Globus pallidus (tissue), 1 donor: ENCODE data around the gene HCAR3.
"Not testable (repeated sequence)": the region's sequence is repeated elsewhere in the genome, so short reads cannot be mapped to it uniquely, and the experiment has no call there.

Source experiments
- DNase-seq: peaks from one replicate; pipeline ENCODE4 v3.0.0-alpha.2; 2015; ENCODE audit warnings: low spot score

Gene HCAR3

GRCh38 chr12:122716658-122717057, at the start of gene HCAR3:
Gene HCAR3, minus strand, starts transcription at chr12:122716811. Its CDS starts 74 bp downstream, at chr12:122716737.
- DNase-seq: not testable (repeated sequence)

DNA sequence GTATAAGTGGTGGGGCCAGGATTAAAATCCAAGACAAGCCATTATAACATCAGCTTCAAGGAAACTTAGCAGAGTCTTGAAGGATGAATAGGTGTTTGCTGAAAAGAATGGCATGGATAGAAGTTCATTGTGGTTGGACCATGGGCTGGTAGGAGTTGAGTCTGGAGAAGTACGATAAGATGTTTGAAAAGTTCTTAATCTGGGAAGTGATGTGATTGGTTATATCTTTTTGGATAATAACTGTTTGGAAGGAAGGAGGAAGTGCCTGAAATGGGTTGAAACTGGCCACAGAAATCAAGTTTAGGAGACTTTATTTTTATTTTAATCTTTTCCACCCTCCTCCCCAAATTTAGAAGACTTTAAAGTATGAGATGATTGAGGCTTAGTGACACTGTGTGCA, 41.0 kb upstream of the HCAR3 start:
- no peak for DNase-seq

DNA sequence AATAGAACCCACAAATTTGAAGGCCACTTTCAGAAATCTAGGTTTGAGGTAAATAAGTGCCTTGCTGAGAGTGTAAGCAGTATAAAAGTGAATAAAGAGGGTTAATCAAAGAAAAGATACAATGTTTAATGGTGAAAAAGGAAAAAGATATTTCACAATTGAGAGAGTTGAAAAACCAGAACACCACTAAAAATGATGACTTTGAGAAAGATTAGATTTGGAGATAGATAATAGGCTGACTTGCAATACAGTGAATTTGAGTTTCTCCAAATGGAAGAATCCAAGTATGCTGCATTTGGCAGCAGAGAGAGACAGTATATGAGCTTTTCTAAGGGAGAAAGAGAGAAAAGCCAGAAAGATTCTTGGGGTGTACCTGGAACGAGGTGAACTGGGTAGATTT, 38.2 kb upstream of the HCAR3 start:
- no peak for DNase-seq

DNA sequence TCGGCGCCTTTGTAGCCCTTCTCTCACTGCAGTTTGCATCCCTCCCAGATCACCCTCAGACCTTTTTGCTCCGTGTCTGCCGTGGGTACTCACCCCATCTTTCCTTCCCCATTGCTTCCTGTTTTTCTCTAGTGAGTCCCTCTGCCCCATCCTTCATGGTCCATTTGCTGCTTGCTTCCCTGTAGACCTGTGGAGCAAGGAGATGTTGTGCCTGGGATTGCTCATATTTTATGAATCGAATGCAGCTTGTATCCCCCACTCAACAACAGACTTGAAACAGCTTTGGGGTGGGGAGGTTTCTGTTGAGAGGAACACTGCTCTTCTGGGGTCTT, 36.7 kb upstream of the HCAR3 start:
- no peak for DNase-seq

GRCh38 chr12:122752464-122753318, 36.1 kb upstream of the HCAR3 start, which contains the start of gene DENR:
Gene DENR, plus strand, starts transcription at chr12:122752824. Its CDS starts 878 bp downstream, at chr12:122753702.
- peak; percentile 93 for DNase-seq

DNA sequence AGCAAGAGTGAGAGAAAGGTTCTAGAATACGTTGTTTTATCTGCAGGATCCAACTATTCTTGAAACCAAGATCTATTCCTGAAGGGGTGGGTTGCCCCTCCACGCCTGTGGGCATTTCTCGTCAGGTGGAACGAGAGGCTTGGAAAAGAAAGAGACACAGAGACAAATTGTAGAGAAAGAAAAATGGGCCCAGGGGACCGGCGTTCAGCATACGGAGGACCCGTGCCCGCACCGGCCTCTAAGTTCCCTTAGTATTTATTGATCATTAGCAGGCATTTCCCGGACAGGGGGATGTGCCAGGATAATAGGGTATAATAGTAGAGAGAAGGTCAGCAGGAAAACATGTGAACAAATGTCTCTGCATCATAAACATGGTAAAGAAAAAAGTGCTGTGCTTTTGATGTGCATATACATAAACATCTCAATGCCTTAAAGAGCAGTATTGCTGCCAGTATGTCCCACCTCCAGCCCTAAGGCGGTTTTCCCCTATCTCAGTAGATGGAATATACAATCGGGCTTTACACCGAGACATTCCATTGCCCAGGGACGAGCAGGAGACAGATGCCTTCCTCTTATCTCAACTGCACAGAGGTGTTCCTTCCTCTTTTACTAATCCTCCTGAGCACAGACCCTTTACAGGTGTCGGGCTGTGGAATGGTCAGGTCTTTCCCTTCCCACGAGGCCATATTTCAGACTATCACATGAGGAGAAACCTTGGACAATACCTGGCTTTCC, 34.3 kb upstream of the HCAR3 start:
- DNase-seq: not testable (repeated sequence)

DNA sequence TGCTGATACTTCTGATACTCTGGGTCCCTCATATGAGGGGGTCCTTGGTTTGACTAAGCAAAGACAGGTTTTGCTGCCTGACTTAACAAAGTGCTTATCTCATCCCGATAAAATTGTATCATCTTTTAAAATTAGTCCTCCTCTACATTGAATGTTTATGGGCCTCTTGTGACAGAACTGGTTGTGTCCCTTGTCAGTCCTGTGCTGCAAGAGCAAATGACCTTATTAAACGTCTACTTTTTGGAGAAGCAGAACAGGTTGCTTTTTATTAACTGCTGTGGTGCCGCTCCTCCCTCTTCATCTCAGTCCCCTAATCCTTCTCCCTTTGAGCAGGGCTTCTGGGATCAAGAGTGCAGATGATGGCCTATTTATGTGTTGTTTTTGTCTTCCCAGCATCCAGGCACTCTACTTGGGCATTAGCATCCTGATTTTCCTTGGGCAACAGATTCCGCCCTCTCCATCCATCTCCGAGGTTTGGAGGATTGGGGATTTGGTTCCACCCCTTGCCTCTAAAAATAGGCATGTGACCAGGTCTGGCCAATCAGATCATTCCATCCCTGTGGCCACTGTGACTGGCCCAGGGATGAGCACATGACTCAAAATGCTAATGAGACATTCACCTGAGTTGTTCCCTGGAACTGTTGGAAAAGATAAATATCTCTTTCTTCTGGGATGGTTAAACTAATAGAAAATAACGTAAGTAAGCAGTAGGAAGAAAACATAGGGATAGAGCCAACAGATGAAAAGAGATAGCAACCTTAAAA, 33.1 kb upstream of the HCAR3 start:
- no peak for DNase-seq

- DNase-seq: no peak
These were observed 30.9 kb upstream of the HCAR3 start for GRCh38 chr12:122747224-122748135.

- DNase-seq: no peak
These were observed 27.4 kb upstream of the HCAR3 start for GRCh38 chr12:122743895-122744525.

GRCh38 chr12:122740351-122740750, 23.7 kb upstream of the HCAR3 start:
- DNase-seq: no peak

- DNase-seq: no peak
These were observed 22.0 kb upstream of the HCAR3 start for GRCh38 chr12:122738571-122738970.

GRCh38 chr12:122732611-122733010, 16.0 kb upstream of the HCAR3 start:
- no peak for DNase-seq

DNA sequence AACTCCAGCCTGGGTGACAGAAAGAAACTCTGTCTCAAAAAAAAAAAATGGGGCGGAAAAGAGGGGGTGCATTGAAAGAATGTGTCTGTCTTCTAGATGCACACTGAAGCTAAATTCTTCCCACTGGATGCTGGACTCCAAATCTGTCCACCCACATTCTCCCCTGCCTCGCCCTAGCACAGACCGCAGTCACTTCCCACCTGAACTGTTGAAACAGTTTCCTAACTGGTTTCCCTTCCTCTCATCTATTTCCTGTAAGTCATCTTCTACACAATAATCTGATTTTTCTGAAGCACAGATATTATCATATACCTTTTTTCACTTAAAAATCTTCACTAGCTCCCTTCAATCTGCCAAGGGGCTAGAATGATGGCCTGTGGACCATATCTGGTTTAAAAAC, 15.6 kb upstream of the HCAR3 start:
- no peak for DNase-seq

DNA sequence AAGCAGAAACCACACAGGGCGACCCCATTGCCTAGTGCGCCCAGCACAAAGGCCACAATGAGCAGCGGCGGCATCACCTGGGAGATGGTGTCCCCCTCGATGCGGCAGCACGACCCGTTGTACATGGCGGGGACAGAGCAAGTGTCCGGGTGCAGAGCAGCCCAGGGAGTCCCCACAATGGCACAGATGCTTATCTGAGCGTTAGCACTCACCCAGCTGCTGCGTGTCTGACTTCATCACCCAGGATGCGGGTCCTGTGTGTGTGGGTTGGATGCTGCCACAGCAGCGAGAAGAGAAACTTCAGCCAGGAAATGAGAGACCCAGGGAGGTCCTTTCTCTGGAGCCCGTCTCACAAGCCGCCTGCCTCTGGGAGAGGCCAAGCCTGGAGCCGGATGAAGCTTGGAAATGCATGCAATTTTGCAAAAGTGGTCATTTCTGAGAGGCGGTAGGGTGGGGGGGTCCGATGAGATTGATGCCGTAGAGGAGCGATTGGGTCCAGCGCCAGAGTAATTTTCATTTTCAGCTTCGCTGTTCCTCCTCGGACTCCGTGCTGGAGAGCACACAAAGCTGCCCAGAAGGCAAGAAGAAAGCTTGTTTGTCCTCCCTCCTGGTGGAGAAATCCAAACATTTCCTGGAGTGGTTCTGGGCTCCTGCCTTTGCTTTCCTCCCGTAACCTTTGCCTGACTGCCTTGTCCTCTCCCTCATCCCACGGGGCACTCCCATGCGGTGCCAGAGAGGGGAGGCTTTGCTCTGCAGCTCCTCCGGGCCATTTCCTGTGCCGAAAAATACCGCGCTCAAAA, 13.8 kb upstream of the HCAR3 start, which contains the start of gene HCAR1:
Gene HCAR1 (minus strand): TSS at position 630 of the 800 bp plus-strand sequence. CDS start 505 bp downstream, at position 125.
- DNase-seq: no peak

GRCh38 chr12:122729583-122730214, 13.1 kb upstream of the HCAR3 start:
- no peak for DNase-seq

- DNase-seq: no peak
These were observed 9.5 kb upstream of the HCAR3 start for GRCh38 chr12:122726080-122726558.

GRCh38 chr12:122725452-122726079, 9.0 kb upstream of the HCAR3 start:
- no peak for DNase-seq

DNA sequence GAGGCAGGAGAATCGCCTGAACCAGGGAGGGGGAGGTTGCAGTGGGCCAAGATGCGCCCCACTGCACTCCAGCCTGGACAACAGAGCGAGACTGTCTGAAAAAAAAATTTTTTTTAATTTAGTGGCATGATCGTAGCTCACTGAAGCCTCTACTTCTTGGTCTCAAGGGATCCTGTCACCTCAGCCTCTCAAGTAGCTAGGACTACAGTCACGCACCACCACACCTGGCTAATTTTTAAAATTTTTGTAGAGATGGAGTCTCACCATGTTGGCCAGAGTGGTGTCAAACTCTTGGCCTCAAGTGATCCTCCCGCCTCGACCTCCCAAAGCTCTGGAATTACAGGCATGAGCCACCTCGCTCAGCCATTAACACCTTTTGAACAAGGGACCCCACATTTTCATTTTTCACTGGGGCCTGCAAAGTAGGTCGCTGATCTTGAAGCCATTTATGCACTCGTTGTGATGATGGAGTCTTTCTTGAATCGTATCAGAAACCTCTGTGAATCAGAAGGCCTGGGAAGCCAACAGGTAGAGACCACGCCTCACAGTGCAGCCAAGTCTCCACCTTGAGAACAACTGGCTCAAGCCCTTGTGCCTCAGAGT, 8.1 kb upstream of the HCAR3 start:
- no peak for DNase-seq
